ENCODE results near the gene BABAM2.

The BABAM2 gene

GRCh38 chr2:28354920-28355520 is 464.5 kb downstream of the BABAM2 start:
- DNase-seq = no peak

- DNase-seq = no peak
Observed at GRCh38 chr2:28355521-28356094, 465.1 kb downstream of the BABAM2 start.

- no peak for DNase-seq
Observed at GRCh38 chr2:28356095-28356911, 465.8 kb downstream of the BABAM2 start.

GRCh38 chr2:28357055-28357454 is 466.5 kb downstream of the BABAM2 start:
- DNase-seq = no peak

GRCh38 chr2:28357948-28358667 is 467.6 kb downstream of the BABAM2 start:
- no peak for DNase-seq

GRCh38 chr2:28358668-28359201 is 468.2 kb downstream of the BABAM2 start:
- no peak for DNase-seq

- peak; percentile 67 for DNase-seq
Observed at GRCh38 chr2:28359222-28360057, 468.9 kb downstream of the BABAM2 start.

GRCh38 chr2:28360058-28360717 is 469.7 kb downstream of the BABAM2 start:
- no peak for DNase-seq

- DNase-seq = no peak
Observed at GRCh38 chr2:28360718-28361293, 470.3 kb downstream of the BABAM2 start.

GRCh38 chr2:28361991-28362710 is 471.6 kb downstream of the BABAM2 start:
- no peak for DNase-seq

GRCh38 chr2:28362991-28363521 is 472.5 kb downstream of the BABAM2 start:
- DNase-seq = no peak

- DNase-seq = no peak
Observed at GRCh38 chr2:28363686-28364280, 473.3 kb downstream of the BABAM2 start.

- DNase-seq = no peak
Observed at GRCh38 chr2:28364610-28365009, 474.1 kb downstream of the BABAM2 start.

- no peak for DNase-seq
Observed at GRCh38 chr2:28365158-28365557, 474.6 kb downstream of the BABAM2 start.

- no peak for DNase-seq
Observed at GRCh38 chr2:28366149-28366495, 475.6 kb downstream of the BABAM2 start.

GRCh38 chr2:28366496-28367282 is 476.2 kb downstream of the BABAM2 start:
- no peak for DNase-seq

GRCh38 chr2:28367667-28368356 is 477.3 kb downstream of the BABAM2 start:
- DNase-seq = no peak

- DNase-seq = no peak
Observed at GRCh38 chr2:28368357-28368798, 477.8 kb downstream of the BABAM2 start.
